K562 (cell line): ENCODE data around the gene SLC39A5. TPM values are rescaled to one million over a fixed set of nuclear protein-coding genes. Genes with fewer than 3 reads are reported as not detected.

Experiments
- CREBBP ChIP-seq: IDR thresholded peaks from one replicate; pipeline ENCODE4 v1.6.1; 2012; ENCODE audit warnings: low read depth, mild to moderate bottlenecking, control low read depth, inconsistent platforms, low read length
- CXXC5 ChIP-seq: fragments of 250-450 bp; sonication (Bioruptor Pico); IDR thresholded peaks from 2 replicates; pipeline ENCODE4 v1.8.0; 2022; ENCODE audit warnings: inconsistent platforms, mild to moderate bottlenecking, moderate library complexity
- E2F3 ChIP-seq: fragments of 250-450 bp; sonication (Bioruptor Pico); IDR thresholded peaks from 2 replicates; pipeline ENCODE4 v1.4.0; 2020; ENCODE audit warnings: mild to moderate bottlenecking
- ETS2 ChIP-seq: IDR thresholded peaks from 2 replicates; pipeline ENCODE4 v1.6.1; 2016; ENCODE audit warnings: borderline replicate concordance, missing genetic modification characterization, mild to moderate bottlenecking, moderate library complexity, missing compliant biosample characterization; ENCODE audit not compliant: poor library complexity, severe bottlenecking
- GATAD2A ChIP-seq: fragments of 450-650 bp; IDR thresholded peaks from 2 replicates; pipeline ENCODE4 v1.6.1; 2017
- MYNN ChIP-seq, 2 experiments: sonication (generic); formaldehyde crosslinking in 1 of 2; IDR thresholded peaks; 2 replicates each; pipeline versions ENCODE4 v1.5.0 to v1.6.1; 2016 to 2020; ENCODE audit warnings: antibody characterized with exemption in 1 of 2, missing genetic modification reagents in 1 of 2
- NCOA4 ChIP-seq: fragments of 450-650 bp; IDR thresholded peaks from 2 replicates; pipeline ENCODE4 v1.6.1; 2018; ENCODE audit warnings: mild to moderate bottlenecking; ENCODE audit not compliant: partially characterized antibody
- PHF8 ChIP-seq: fragments of 200-600 bp; sonication (generic); IDR thresholded peaks from 2 replicates; pipeline ENCODE4 v1.6.1; 2012; ENCODE audit warnings: mixed run types, mild to moderate bottlenecking, inconsistent platforms, low read length, moderate library complexity, borderline replicate concordance
- RBM15 ChIP-seq: fragments of 200-400 bp; formaldehyde crosslinking; IDR thresholded peaks from 2 replicates; pipeline ENCODE4 v1.6.1; 2018; ENCODE audit warnings: mild to moderate bottlenecking, low read length, moderate library complexity; ENCODE audit not compliant: insufficient read depth
- SNIP1 ChIP-seq: fragments of 450-650 bp; IDR thresholded peaks from 2 replicates; pipeline ENCODE4 v1.7.1; 2017; ENCODE audit warnings: low read depth, mild to moderate bottlenecking
- SP2 ChIP-seq: IDR thresholded peaks from 2 replicates; pipeline ENCODE4 v1.6.1; 2011; ENCODE audit warnings: mild to moderate bottlenecking, low read depth, low read length, moderate library complexity; ENCODE audit not compliant: poor library complexity, severe bottlenecking; ENCODE audit errors: extremely low read depth
- STAG1 ChIP-seq: sonication (generic); formaldehyde crosslinking; IDR thresholded peaks from 2 replicates; pipeline ENCODE4 v1.5.0; 2020; ENCODE audit warnings: missing genetic modification reagents, borderline replicate concordance
- ZKSCAN3 ChIP-seq: fragments of 250-450 bp; sonication (Bioruptor Pico); IDR thresholded peaks from 2 replicates; pipeline ENCODE4 v1.4.0; 2020
- polyA plus RNA-seq, 8 experiments: library from polyadenylated mRNA; depleted of rRNA in 4 of 8; stranded (reverse) in 5 of 8; unstranded in 3 of 8; fragments of >200 nt; fragmentation: Nextera tagmentation in 2 of 8; fragmentation: Illumina TruSeq in 1 of 8; extraction: Ambion mirVana in 2 of 8; extraction: Trizol in 1 of 8; gene quantifications; 2 replicates each; pipeline versions ENCODE4 v1.2.1 to v1.2.3, GENCODE V29; 2011 to 2014; ENCODE audit warnings: inconsistent platforms in 1 of 8, missing spikeins in 1 of 8
- total RNA-seq, 7 experiments: library from RNA; depleted of rRNA in 6 of 7; stranded (reverse); fragments of >200 nt in 6 of 7; fragmentation: Illumina TruSeq in 2 of 7; extraction: Trizol in 2 of 7; gene quantifications; 2 replicates each; pipeline versions ENCODE4 v1.2.1 to v1.2.3, GENCODE V29; 2011 to 2021; ENCODE audit warnings: low replicate concordance in 1 of 7
- TF ChIP-seq, protein P1 (sequence below): sonication (generic); formaldehyde crosslinking; IDR thresholded peaks from 2 replicates; pipeline ENCODE4 v1.8.1; 2023; ENCODE audit warnings: mild to moderate bottlenecking, missing genetic modification reagents
- TF ChIP-seq, protein P2 (sequence below): fragments of 450-650 bp; IDR thresholded peaks from 2 replicates; pipeline ENCODE4 v1.6.1; 2017; ENCODE audit warnings: mild to moderate bottlenecking, moderate library complexity
- TF ChIP-seq, protein P3 (sequence below): sonication (generic); formaldehyde crosslinking; IDR thresholded peaks from 2 replicates; pipeline ENCODE4 v1.8.0; 2022; ENCODE audit warnings: mild to moderate bottlenecking, missing genetic modification reagents
- TF ChIP-seq, protein P4 (sequence below): fragments of 450-650 bp; IDR thresholded peaks from 2 replicates; pipeline ENCODE4 v1.6.1; 2018; ENCODE audit not compliant: partially characterized antibody
- TF ChIP-seq, protein P5 (sequence below): sonication (generic); formaldehyde crosslinking; IDR thresholded peaks from 2 replicates; pipeline ENCODE4 v1.8.1; 2023; ENCODE audit warnings: mild to moderate bottlenecking, missing genetic modification reagents

SLC39A5 gene
- total and polyA plus RNA-seq, 9 of the 15 experiments (the other 6 are each of a cell fraction or from before 2014, with no cell fraction given): 0.08 to 0.10 TPM; not detected in 7

DNA sequence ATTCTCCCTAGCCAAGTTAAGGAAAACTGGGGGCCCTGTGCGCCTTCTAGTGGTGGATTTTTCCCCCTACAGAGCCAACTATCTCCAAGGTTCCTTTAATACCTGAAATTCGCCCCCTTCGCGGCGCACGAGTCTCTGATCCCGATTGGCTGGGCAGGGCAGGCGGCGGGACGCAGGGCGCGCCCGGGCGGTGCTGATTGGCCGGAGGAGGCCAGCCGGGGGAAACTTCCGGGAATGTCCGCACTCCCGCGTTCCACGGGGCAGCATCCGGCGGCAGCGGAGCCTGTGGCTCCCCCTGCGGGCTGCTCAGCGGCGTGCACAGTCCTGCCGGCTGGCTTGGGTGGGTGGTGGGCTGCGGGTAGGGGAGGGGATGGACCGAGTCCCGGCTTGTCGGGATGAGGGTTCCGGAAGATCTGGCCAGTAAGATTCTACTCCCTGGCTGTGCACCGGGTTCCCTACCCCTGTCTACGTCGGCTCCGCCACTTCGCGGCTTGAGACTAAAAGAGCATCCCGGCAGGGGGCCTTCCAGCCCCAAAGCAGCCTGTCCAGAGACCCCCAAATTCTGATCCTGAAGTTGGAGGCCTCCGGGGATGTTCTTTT, 5.6 kb upstream of the SLC39A5 start, which contains the start of gene NABP2 (continued):
- TF ChIP-seq PHF8: peak; percentile 69; the same call in 1 of the 2 replicates
- no peak for TF ChIP-seq NCOA4
- TF ChIP-seq E2F3 (CRISPR knock-in tag): peak; percentile 85
- TF ChIP-seq, protein P1, sequence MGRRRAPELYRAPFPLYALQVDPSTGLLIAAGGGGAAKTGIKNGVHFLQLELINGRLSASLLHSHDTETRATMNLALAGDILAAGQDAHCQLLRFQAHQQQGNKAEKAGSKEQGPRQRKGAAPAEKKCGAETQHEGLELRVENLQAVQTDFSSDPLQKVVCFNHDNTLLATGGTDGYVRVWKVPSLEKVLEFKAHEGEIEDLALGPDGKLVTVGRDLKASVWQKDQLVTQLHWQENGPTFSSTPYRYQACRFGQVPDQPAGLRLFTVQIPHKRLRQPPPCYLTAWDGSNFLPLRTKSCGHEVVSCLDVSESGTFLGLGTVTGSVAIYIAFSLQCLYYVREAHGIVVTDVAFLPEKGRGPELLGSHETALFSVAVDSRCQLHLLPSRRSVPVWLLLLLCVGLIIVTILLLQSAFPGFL (CRISPR knock-in tag): no peak
- TF ChIP-seq GATAD2A: 0 out of 2 replicates have a peak, but pooled peaks have one; percentile 65
- TF ChIP-seq, protein P2, sequence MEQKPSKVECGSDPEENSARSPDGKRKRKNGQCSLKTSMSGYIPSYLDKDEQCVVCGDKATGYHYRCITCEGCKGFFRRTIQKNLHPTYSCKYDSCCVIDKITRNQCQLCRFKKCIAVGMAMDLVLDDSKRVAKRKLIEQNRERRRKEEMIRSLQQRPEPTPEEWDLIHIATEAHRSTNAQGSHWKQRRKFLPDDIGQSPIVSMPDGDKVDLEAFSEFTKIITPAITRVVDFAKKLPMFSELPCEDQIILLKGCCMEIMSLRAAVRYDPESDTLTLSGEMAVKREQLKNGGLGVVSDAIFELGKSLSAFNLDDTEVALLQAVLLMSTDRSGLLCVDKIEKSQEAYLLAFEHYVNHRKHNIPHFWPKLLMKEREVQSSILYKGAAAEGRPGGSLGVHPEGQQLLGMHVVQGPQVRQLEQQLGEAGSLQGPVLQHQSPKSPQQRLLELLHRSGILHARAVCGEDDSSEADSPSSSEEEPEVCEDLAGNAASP: no peak
- TF ChIP-seq CREBBP: no peak
- TF ChIP-seq ZKSCAN3: no peak
- TF ChIP-seq CXXC5 (CRISPR knock-in tag): peak; percentile 99
- TF ChIP-seq ETS2 (tag): no peak
- TF ChIP-seq, protein P3, sequence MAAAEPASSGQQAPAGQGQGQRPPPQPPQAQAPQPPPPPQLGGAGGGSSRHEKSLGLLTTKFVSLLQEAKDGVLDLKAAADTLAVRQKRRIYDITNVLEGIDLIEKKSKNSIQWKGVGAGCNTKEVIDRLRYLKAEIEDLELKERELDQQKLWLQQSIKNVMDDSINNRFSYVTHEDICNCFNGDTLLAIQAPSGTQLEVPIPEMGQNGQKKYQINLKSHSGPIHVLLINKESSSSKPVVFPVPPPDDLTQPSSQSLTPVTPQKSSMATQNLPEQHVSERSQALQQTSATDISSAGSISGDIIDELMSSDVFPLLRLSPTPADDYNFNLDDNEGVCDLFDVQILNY (CRISPR knock-in tag): no peak
- TF ChIP-seq, protein P4, sequence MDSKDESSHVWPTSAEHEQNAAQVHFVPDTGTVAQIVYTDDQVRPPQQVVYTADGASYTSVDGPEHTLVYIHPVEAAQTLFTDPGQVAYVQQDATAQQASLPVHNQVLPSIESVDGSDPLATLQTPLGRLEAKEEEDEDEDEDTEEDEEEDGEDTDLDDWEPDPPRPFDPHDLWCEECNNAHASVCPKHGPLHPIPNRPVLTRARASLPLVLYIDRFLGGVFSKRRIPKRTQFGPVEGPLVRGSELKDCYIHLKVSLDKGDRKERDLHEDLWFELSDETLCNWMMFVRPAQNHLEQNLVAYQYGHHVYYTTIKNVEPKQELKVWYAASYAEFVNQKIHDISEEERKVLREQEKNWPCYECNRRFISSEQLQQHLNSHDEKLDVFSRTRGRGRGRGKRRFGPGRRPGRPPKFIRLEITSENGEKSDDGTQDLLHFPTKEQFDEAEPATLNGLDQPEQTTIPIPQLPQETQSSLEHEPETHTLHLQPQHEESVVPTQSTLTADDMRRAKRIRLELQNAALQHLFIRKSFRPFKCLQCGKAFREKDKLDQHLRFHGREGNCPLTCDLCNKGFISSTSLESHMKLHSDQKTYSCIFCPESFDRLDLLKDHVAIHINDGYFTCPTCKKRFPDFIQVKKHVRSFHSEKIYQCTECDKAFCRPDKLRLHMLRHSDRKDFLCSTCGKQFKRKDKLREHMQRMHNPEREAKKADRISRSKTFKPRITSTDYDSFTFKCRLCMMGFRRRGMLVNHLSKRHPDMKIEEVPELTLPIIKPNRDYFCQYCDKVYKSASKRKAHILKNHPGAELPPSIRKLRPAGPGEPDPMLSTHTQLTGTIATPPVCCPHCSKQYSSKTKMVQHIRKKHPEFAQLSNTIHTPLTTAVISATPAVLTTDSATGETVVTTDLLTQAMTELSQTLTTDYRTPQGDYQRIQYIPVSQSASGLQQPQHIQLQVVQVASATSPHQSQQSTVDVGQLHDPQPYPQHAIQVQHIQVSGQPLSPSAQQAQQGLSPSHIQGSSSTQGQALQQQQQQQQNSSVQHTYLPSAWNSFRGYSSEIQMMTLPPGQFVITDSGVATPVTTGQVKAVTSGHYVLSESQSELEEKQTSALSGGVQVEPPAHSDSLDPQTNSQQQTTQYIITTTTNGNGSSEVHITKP: peak; percentile 56
- no peak for TF ChIP-seq STAG1 (CRISPR knock-in tag)
- TF ChIP-seq, protein P5, sequence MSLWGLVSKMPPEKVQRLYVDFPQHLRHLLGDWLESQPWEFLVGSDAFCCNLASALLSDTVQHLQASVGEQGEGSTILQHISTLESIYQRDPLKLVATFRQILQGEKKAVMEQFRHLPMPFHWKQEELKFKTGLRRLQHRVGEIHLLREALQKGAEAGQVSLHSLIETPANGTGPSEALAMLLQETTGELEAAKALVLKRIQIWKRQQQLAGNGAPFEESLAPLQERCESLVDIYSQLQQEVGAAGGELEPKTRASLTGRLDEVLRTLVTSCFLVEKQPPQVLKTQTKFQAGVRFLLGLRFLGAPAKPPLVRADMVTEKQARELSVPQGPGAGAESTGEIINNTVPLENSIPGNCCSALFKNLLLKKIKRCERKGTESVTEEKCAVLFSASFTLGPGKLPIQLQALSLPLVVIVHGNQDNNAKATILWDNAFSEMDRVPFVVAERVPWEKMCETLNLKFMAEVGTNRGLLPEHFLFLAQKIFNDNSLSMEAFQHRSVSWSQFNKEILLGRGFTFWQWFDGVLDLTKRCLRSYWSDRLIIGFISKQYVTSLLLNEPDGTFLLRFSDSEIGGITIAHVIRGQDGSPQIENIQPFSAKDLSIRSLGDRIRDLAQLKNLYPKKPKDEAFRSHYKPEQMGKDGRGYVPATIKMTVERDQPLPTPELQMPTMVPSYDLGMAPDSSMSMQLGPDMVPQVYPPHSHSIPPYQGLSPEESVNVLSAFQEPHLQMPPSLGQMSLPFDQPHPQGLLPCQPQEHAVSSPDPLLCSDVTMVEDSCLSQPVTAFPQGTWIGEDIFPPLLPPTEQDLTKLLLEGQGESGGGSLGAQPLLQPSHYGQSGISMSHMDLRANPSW (CRISPR knock-in tag): 0 out of 2 replicates have a peak, but pooled peaks have one; percentile 48
- TF ChIP-seq MYNN (IDR thresholded peaks at IDR 0.05): no peak
- no peak for TF ChIP-seq MYNN (CRISPR knock-in tag; IDR thresholded peaks at IDR 0.05)
- no peak for TF ChIP-seq SNIP1
- TF ChIP-seq SP2: peak; percentile 70
- no peak for TF ChIP-seq RBM15
